Measurements from ENCODE around the gene MAGI3. TPM values are rescaled to one million over a fixed set of nuclear protein-coding genes. Genes with fewer than 3 reads are reported as not detected.

Gene MAGI3
- total and polyA plus RNA-seq, 2 of the 13 experiments (the other 11 are each of a cell fraction or from before 2014, with no cell fraction given) = 4.0 to 11.8 TPM

DNA sequence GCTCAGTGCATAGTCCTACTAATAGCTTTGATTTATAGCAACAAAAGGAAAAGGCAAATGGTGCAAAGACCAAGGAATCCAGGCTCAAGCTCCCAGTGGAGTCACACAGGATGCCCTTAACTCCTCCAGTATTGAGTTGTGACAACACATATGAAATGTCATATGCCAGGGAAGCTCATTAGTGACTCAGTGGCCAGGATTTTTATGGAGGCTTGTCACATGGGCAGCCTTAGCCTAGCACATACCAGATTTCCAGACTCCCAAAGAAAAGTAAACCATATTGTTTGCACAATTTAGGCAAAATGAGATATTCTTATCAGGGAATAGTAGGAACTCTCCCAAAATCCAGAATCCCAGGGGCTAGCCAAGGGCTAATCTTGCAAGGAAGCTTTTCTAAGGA lies 129.2 kb downstream of the MAGI3 start:
- Histone ChIP-seq H3K27me3 (ENCODE audit: control insufficient read depth in 1 of 2, insufficient read depth in 2 of 2, low read length in 2 of 2) (no peaks in the 10 kb centered on the region; a peak in 1 of 5 replicates), H3K79me2 (ENCODE audit: insufficient read depth, low read length) (peaks cover 7% of the 10 kb centered on the region)

GRCh38 chr1:113530021-113530420 lies 139.7 kb downstream of the MAGI3 start:
- POLR2A ChIA-PET = no interaction called here
- Histone ChIP-seq H3K9ac (ENCODE audit: insufficient read depth, low read depth, low read length) (no peak overlapping the region), H3K27ac (ENCODE audit: extremely low read length, insufficient read depth, low read length) (no peak overlapping the region), H3K79me2 (ENCODE audit: insufficient read depth, low read length) (peaks cover 2% of the 10 kb centered on the region), H3K27me3 (ENCODE audit: control insufficient read depth in 1 of 2, insufficient read depth in 2 of 2, low read length in 2 of 2) (no peaks in the 10 kb centered on the region), H2AFZ (ENCODE audit: low read length) (no peak overlapping the region), H3K4me2 (ENCODE audit: low read depth, low read length) (no peak overlapping the region), H3K36me3 (replicated peaks in 1 of 2; ENCODE audit: control insufficient read depth in 1 of 2, insufficient read depth in 2 of 2, low read length in 2 of 2) (no peaks in the 10 kb centered on the region), H3K4me1 (ENCODE audit: insufficient read depth, low read length) (no peaks in the 10 kb centered on the region), H3K9me3 (ENCODE audit: low read length) (no peaks in the 10 kb centered on the region), H3K4me3 (replicated peaks in 1 of 3; ENCODE audit: insufficient read depth in 1 of 3, low read depth in 2 of 3, low read length in 3 of 3) (no peak overlapping the region), H4K20me1 (ENCODE audit: insufficient read depth, low read length) (no peaks in the 10 kb centered on the region)
- FAIRE-seq (no peak), ATAC-seq (no peak), DNase-seq (ENCODE audit: low spot score) (no peak)
- BruUV-seq (replicated peaks) = no TSS peak
- CTCF ChIA-PET (ENCODE audit: low intra/inter-chr PET ratio, low total read pairs) = no interaction called here
- intact Hi-C loops (cut with micrococcal nuclease; ENCODE audit: unreplicated experiment) (no loop called here), in situ Hi-C loops (cut with HindIII; ENCODE audit: extremely low pct_ligation_motif_present, low pct_unique_long_range_greater_than_20kb) (no loop called here)
- 89% methylated on average over 4 of the region's 4 CpGs for WGBS (ENCODE audit: low lambda C conversion rate)
- TF ChIP-seq SAFB2 (CRISPR knock-in tag; IDR thresholded peaks at IDR 0.05; ENCODE audit: borderline replicate concordance, low read depth) (no peak), PPARG (CRISPR knock-in tag; conservative IDR thresholded peaks at IDR 0.05) (no peak), POLR2AphosphoS5 (IDR thresholded peaks at IDR 0.05; ENCODE audit: low read depth, low read length) (no peak), ZBTB40 (IDR thresholded peaks at IDR 0.05) (no peak), ZBTB40 (CRISPR knock-in tag; IDR thresholded peaks at IDR 0.05) (no peak), ADNP (CRISPR knock-in tag; IDR thresholded peaks at IDR 0.05) (no peak), ZNF256 (CRISPR knock-in tag; conservative IDR thresholded peaks at IDR 0.05) (no peak)
- TF ChIP-seq, protein P1, sequence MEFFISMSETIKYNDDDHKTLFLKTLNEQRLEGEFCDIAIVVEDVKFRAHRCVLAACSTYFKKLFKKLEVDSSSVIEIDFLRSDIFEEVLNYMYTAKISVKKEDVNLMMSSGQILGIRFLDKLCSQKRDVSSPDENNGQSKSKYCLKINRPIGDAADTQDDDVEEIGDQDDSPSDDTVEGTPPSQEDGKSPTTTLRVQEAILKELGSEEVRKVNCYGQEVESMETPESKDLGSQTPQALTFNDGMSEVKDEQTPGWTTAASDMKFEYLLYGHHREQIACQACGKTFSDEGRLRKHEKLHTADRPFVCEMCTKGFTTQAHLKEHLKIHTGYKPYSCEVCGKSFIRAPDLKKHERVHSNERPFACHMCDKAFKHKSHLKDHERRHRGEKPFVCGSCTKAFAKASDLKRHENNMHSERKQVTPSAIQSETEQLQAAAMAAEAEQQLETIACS (CRISPR knock-in tag; IDR thresholded peaks at IDR 0.05) = no peak

More for the DNA sequence above, 129.2 kb downstream of the MAGI3 start:
- POLR2A ChIA-PET = interaction anchor here (2.7 kb wide), 1 partner anchor 11 kb away, joined by 16 read pairs; no protein-coding TSS in a partner anchor
- peak; percentile 30 for DNase-seq (ENCODE audit: low spot score)
- no TSS peak for BruUV-seq (replicated peaks)
- Histone ChIP-seq H2AFZ (ENCODE audit: low read length) (no peak overlapping the region), H3K9ac (ENCODE audit: insufficient read depth, low read depth, low read length) (no peak overlapping the region), H3K36me3 (replicated peaks in 1 of 2; ENCODE audit: control insufficient read depth in 1 of 2, insufficient read depth in 2 of 2, low read length in 2 of 2) (no peaks in the 10 kb centered on the region; a peak in 1 of 5 replicates), H3K27ac (ENCODE audit: extremely low read length, insufficient read depth, low read length) (no peak overlapping the region), H3K9me3 (ENCODE audit: low read length) (peaks cover 10% of the 10 kb centered on the region; the same call in 1 of the 2 replicates), H3K4me1 (ENCODE audit: insufficient read depth, low read length) (peaks cover 51% of the 10 kb centered on the region), H3K4me2 (ENCODE audit: low read depth, low read length) (no peak overlapping the region), H4K20me1 (ENCODE audit: insufficient read depth, low read length) (no peaks in the 10 kb centered on the region; the same call in 1 of the 2 replicates), H3K4me3 (replicated peaks in 1 of 3; ENCODE audit: insufficient read depth in 1 of 3, low read depth in 2 of 3, low read length in 3 of 3) (no peak overlapping the region)
- CTCF ChIA-PET (ENCODE audit: low intra/inter-chr PET ratio, low total read pairs) = no interaction called here
- 0 out of 2 replicates have a peak, but pooled peaks have one; percentile 21 for TF ChIP-seq FOSL2 (CRISPR knock-in tag; IDR thresholded peaks at IDR 0.05)
- TF ChIP-seq PTBP1 (IDR thresholded peaks at IDR 0.05; ENCODE audit: low read depth, low read length, poor library complexity, severe bottlenecking) = no peak
- intact Hi-C loops (cut with micrococcal nuclease; ENCODE audit: unreplicated experiment) = no loop called here
- FAIRE-seq = no peak
- no peak for ATAC-seq
- in situ Hi-C loops (cut with HindIII; ENCODE audit: extremely low pct_ligation_motif_present, low pct_unique_long_range_greater_than_20kb) = no loop called here
